Activated CD4-positive, alpha-beta memory T cell treated with anti-CD3 and anti-CD28 coated beads for 36 hours (primary cell): ENCODE results near the gene SUN2. TPM values are rescaled to one million over a fixed set of nuclear protein-coding genes. Genes with fewer than 3 reads are reported as not detected.
A peak's percentile ranks its signal among the peaks of the same experiment; 100 is the strongest.

Source experiments
- CTCF ChIA-PET: fragments of 350-600 bp; sonication (Branson Sonifier 250); formaldehyde crosslinking; loops from one replicate; lab custom pipeline; 2021; ENCODE audit warnings: antibody characterized with exemption, inconsistent platforms; lab: Charles Lee
- POLR2A ChIA-PET: fragments of 350-600 bp; sonication (Branson Sonifier 250); formaldehyde crosslinking; loops from one replicate; lab custom pipeline; 2021; ENCODE audit warnings: antibody characterized with exemption; lab: Charles Lee
- DNase-seq: peaks from one replicate; pipeline ENCODE4 v3.0.0-alpha.2; 2020
- H3K27ac Mint-ChIP-seq: one replicate; pipeline ENCODE4 v1.8.0; 2021; ENCODE audit warnings: mixed read lengths
- H3K27me3 Mint-ChIP-seq: one replicate; pipeline ENCODE4 v1.8.0; 2021; ENCODE audit warnings: mixed read lengths
- H3K36me3 Mint-ChIP-seq: one replicate; pipeline ENCODE4 v1.8.0; 2021; ENCODE audit warnings: mixed read lengths
- H3K4me1 Mint-ChIP-seq: one replicate; pipeline ENCODE4 v1.8.0; 2021; ENCODE audit warnings: low read depth, mixed read lengths
- H3K4me3 Mint-ChIP-seq: one replicate; pipeline ENCODE4 v1.8.0; 2021; ENCODE audit warnings: mild to moderate bottlenecking, mixed read lengths
- H3K9me3 Mint-ChIP-seq: one replicate; pipeline ENCODE4 v1.8.0; 2021; ENCODE audit warnings: mixed read lengths
- intact Hi-C: fragments of 100-400 bp; cut with micrococcal nuclease; formaldehyde crosslinking; loops from one replicate; pipeline ENCODE4 v1.15.1; 2023
- total RNA-seq, 2 experiments: library from RNA; stranded (reverse); gene quantifications; one replicate each; pipeline ENCODE4 v1.2.3, GENCODE V29; 2021

Gene SUN2
- total RNA-seq, 2 experiments from 2014 or later, result 159 to 168 TPM

GRCh38 chr22:38710866-38711265, 44.9 kb downstream of the SUN2 start:
- Mint-ChIP-seq H3K36me3 (peaks cover 40% of the 10 kb centered on the region), H3K27me3 (no peaks in the 10 kb centered on the region), H3K9me3 (no peaks in the 10 kb centered on the region), H3K27ac (no peak overlapping the region), H3K4me3 (no peak overlapping the region), H3K4me1 (peaks cover 64% of the 10 kb centered on the region)
- no peak for DNase-seq
- intact Hi-C loops, result no loop called here
- CTCF ChIA-PET, result interaction anchor here (0.7 to 1.0 kb wide), 2 partner anchors 14 to 22 kb away, joined by 3 read pairs; no protein-coding TSS in a partner anchor
- POLR2A ChIA-PET, result no interaction called here

DNA sequence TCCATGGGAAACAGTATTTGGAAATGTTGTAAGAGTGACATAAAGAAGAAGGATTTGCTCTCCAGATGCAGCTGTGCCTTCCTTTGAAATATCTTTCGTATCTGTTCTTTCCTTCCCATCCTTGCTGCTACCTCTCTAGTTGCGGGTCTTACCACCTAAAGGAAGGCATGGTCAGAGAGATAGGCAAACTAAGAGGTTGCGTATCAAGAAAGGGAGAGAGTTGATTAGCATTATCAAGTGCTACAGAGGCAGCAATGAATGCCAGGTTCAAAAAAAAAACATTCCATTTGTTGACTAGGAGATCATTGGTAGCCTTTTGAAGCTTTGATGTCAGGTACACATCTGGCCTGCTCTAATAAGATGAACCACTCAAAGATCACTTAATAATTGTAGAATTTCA, 45.4 kb downstream of the SUN2 start:
- ChIA-PET CTCF (interaction anchor here (0.7 to 1.8 kb wide), 2 partner anchors 15 to 23 kb away, joined by 3 to 9 read pairs; no protein-coding TSS in a partner anchor), POLR2A (interaction anchor here (0.6 kb wide), 1 partner anchor 275 kb away, joined by 3 read pairs; no protein-coding TSS in a partner anchor)
- Mint-ChIP-seq H3K4me1 (peaks cover 64% of the 10 kb centered on the region), H3K9me3 (no peaks in the 10 kb centered on the region), H3K36me3 (peaks cover 37% of the 10 kb centered on the region), H3K4me3 (no peak overlapping the region), H3K27me3 (no peaks in the 10 kb centered on the region), H3K27ac (no peak overlapping the region)
- no peak for DNase-seq
- intact Hi-C loops, result no loop called here

GRCh38 chr22:38709306-38709705, 46.5 kb downstream of the SUN2 start:
- no peak overlapping the region for H3K27ac Mint-ChIP-seq
- POLR2A ChIA-PET, result no interaction called here
- no peak overlapping the region for H3K4me3 Mint-ChIP-seq
- no peak for DNase-seq
- CTCF ChIA-PET, result interaction anchor here (0.6 to 1.8 kb wide), 2 partner anchors 16 to 24 kb away, joined by 3 to 9 read pairs; no protein-coding TSS in a partner anchor
- no peaks in the 10 kb centered on the region for H3K9me3 Mint-ChIP-seq
- intact Hi-C loops, result loop anchor here (5.0 kb wide), 2 partner anchors 527 to 608 kb away; partner anchors contain the start of genes PLA2G6 and RPL3
- H3K36me3 Mint-ChIP-seq, result peaks cover 37% of the 10 kb centered on the region
- no peaks in the 10 kb centered on the region for H3K27me3 Mint-ChIP-seq
- H3K4me1 Mint-ChIP-seq, result peaks cover 69% of the 10 kb centered on the region

- Mint-ChIP-seq H3K9me3 (no peaks in the 10 kb centered on the region), H3K27ac (peak overlapping the region; percentile 91)
These were observed 47.8 kb downstream of the SUN2 start for GRCh38 chr22:38707984-38708383.

GRCh38 chr22:38707346-38707745, 48.5 kb downstream of the SUN2 start:
- Mint-ChIP-seq H3K36me3 (peaks cover 32% of the 10 kb centered on the region), H3K27me3 (no peaks in the 10 kb centered on the region), H3K27ac (peak overlapping the region; percentile 91), H3K4me3 (peak overlapping the region; percentile 92), H3K4me1 (peaks cover 55% of the 10 kb centered on the region), H3K9me3 (no peaks in the 10 kb centered on the region)
- no peak for DNase-seq
- intact Hi-C loops, result loop anchor here (5.0 kb wide), 2 partner anchors 525 to 610 kb away; partner anchors contain the start of genes PLA2G6 and RPL3
- CTCF ChIA-PET, result interaction anchor here (1.0 to 3.8 kb wide), 8 partner anchors 8 to 655 kb away, joined by 3 to 22 read pairs (median 4); partner anchors contain the start of gene TOMM22
- POLR2A ChIA-PET, result interaction anchor here (1.4 to 1.5 kb wide), 2 partner anchors 26 to 49 kb away, joined by 5 to 8 read pairs; partner anchors contain the start of gene TOMM22

More at GRCh38 chr22:38707984-38708383, 47.8 kb downstream of the SUN2 start:
- Mint-ChIP-seq H3K27me3 (no peaks in the 10 kb centered on the region), H3K4me3 (peak overlapping the region; percentile 25), H3K4me1 (peaks cover 61% of the 10 kb centered on the region), H3K36me3 (peaks cover 34% of the 10 kb centered on the region)
- ChIA-PET POLR2A (no interaction called here), CTCF (interaction anchor here (1.0 to 3.8 kb wide), 8 partner anchors 9 to 656 kb away, joined by 3 to 22 read pairs (median 4); partner anchors contain the start of gene TOMM22)
- no peak for DNase-seq
- intact Hi-C loops, result loop anchor here (5.0 kb wide), 2 partner anchors 526 to 609 kb away; partner anchors contain the start of genes PLA2G6 and RPL3

GRCh38 chr22:38706901-38707195, 49.0 kb downstream of the SUN2 start:
- Mint-ChIP-seq H3K27ac (peak overlapping the region; percentile 91), H3K4me3 (peak overlapping the region; percentile 92), H3K9me3 (no peaks in the 10 kb centered on the region), H3K27me3 (no peaks in the 10 kb centered on the region), H3K4me1 (peaks cover 51% of the 10 kb centered on the region), H3K36me3 (peaks cover 32% of the 10 kb centered on the region)
- POLR2A ChIA-PET, result interaction anchor here (1.4 to 2.3 kb wide), 4 partner anchors 11 to 50 kb away, joined by 3 to 13 read pairs (median 6); partner anchors contain the start of gene TOMM22
- intact Hi-C loops, result loop anchor here (5.0 kb wide), 2 partner anchors 525 to 610 kb away; partner anchors contain the start of genes PLA2G6 and RPL3
- CTCF ChIA-PET, result interaction anchor here (1.0 to 3.8 kb wide), 4 partner anchors 9 to 62 kb away, joined by 3 to 22 read pairs (median 9); partner anchors contain the start of gene TOMM22
- no peak for DNase-seq

DNA sequence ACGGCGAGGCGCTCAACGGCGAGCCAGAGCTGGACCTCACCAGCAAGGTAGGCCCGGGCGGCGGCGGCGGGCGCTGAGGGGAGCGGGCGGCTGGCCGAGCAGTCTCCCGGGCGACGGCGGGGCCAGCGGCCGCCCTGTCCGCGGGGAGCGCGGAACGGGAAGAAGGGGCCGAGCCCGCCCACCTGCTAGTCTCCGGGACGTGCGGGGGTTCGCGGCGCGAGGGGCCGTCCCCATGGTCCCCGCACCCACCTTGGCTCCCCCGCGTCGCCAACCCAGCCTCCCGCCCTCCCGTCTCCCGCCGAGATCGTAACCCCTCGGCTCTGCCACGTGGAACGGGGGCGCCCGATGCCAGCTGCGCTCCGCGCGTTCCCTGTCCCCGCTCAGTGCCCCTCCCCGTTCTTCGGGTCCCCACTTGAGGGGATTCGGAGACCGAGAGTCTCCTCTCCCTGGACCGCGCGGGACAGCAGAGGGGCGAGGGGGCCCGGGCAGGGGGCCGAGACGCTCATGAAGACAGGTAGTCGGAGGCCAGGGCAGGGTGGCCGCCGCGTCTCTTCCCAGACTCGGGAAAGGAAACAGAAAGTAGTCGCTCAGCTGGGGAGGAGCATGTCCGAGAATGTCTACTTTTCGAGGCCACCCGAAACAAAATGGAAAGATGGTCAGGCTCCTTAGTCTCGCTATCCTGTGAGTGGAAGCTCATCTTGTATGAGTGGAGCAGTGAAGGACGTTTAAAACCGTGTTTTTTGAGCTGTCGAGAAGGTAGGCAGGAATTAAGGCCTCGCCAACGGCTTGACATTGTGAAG, 49.5 kb downstream of the SUN2 start:
- Mint-ChIP-seq H3K27ac (peak overlapping the region; percentile 91), H3K4me1 (peaks cover 55% of the 10 kb centered on the region), H3K36me3 (peaks cover 32% of the 10 kb centered on the region), H3K9me3 (no peaks in the 10 kb centered on the region), H3K4me3 (peak overlapping the region; percentile 92), H3K27me3 (peaks cover under 1% of the 10 kb centered on the region)
- ChIA-PET CTCF (interaction anchor here (1.0 to 3.8 kb wide), 5 partner anchors 8 to 62 kb away, joined by 3 to 22 read pairs (median 5); partner anchors contain the start of gene TOMM22), POLR2A (interaction anchor here (0.6 to 2.3 kb wide), 16 partner anchors 9 to 612 kb away, joined by 3 to 13 read pairs (median 4); partner anchors contain the start of genes PLA2G6 and TOMM22)
- peak; percentile 52 for DNase-seq
- intact Hi-C loops, result loop anchor here (5.0 kb wide), 2 partner anchors 524 to 611 kb away; partner anchors contain the start of genes PLA2G6 and RPL3

DNA sequence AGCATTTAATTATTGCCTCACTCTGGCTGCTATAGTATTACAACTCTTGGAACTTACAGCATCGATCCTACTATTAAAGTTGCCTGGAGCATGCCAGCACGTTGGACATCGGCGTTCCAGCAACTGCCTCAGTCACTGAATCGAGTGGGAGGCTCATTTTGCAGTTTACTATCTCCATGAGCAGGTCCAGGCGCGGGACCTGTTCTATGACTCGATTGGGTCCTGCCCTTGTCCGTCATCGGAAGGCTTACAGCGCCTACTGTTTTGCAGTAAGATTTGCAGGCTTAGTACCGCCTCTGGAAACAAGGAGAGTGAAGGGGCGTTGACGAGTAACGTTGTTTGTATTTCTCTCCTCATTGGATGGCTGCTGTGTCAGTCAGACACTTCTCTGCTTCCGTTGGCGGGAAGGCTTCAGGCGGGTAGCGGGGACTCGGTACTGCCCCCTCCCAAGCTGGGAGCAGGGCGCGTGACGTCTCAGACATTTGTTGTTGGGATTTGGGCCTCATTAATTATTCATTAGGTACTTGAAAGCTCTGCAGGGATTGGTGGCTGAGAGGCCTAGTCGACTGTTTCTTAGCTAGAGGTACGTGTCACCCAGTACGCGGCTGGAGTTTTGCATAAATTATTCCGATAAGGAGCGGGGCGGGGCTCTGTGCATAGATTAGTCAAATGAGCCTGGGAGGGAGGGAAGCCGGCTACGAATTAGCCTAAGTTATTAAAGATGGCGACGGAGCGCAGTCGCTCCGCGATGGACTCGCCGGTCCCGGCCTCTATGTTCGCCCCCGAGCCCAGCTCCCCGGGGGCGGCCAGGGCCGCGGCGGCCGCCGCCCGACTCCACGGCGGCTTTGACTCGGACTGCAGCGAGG, 50.3 kb downstream of the SUN2 start, which contains the start of gene GTPBP1:
GTPBP1 (plus strand) TSS at position 710 of the 866 bp plus-strand sequence; CDS start at position 722, 12 bp downstream.
- intact Hi-C loops, result loop anchor here (1.0 to 5.0 kb wide), 7 partner anchors 49 to 612 kb away; partner anchors contain the start of genes CBX7, CBY1, DDX17 and DMC1
- CTCF ChIA-PET, result interaction anchor here (1.1 to 3.8 kb wide), 5 partner anchors 17 to 63 kb away, joined by 4 to 22 read pairs (median 5); partner anchors contain the start of gene TOMM22
- POLR2A ChIA-PET, result interaction anchor here (0.6 to 2.3 kb wide), 17 partner anchors 9 to 613 kb away, joined by 3 to 13 read pairs (median 3); partner anchors contain the start of genes PLA2G6 and TOMM22
- peaks cover 1% of the 10 kb centered on the region for H3K27me3 Mint-ChIP-seq
- H3K36me3 Mint-ChIP-seq, result peaks cover 25% of the 10 kb centered on the region
- no peaks in the 10 kb centered on the region for H3K9me3 Mint-ChIP-seq
- H3K27ac Mint-ChIP-seq, result peak within 1 kb of the TSS; percentile 97
- peak; percentile 98 for DNase-seq
- peaks cover 47% of the 10 kb centered on the region for H3K4me1 Mint-ChIP-seq
- peak within 1 kb of the TSS; percentile 92 for H3K4me3 Mint-ChIP-seq

GRCh38 chr22:38704654-38705234, 51.1 kb downstream of the SUN2 start:
- no peak for DNase-seq
- intact Hi-C loops, result loop anchor here (1.0 to 5.0 kb wide), 7 partner anchors 48 to 613 kb away; partner anchors contain the start of genes CBX7, CBY1, DDX17 and DMC1
- H3K27me3 Mint-ChIP-seq, result peaks cover 1% of the 10 kb centered on the region
- peak overlapping the region; percentile 87 for H3K4me3 Mint-ChIP-seq
- H3K4me1 Mint-ChIP-seq, result peaks cover 43% of the 10 kb centered on the region
- POLR2A ChIA-PET, result interaction anchor here (0.7 to 2.3 kb wide), 4 partner anchors 8 to 614 kb away, joined by 5 to 13 read pairs (median 6); partner anchors contain the start of gene TOMM22
- H3K9me3 Mint-ChIP-seq, result no peaks in the 10 kb centered on the region
- CTCF ChIA-PET, result interaction anchor here (1.3 to 3.8 kb wide), 2 partner anchors 20 to 23 kb away, joined by 4 to 22 read pairs; partner anchors contain the start of gene TOMM22
- peak overlapping the region; percentile 97 for H3K27ac Mint-ChIP-seq
- H3K36me3 Mint-ChIP-seq, result peaks cover 24% of the 10 kb centered on the region
